DOHH2 (cell line): ENCODE measurements around the gene MAPK8IP1.

Source experiments
- EZH2phosphoT487 ChIP-seq: fragments of 200-600 bp; sonication (generic); IDR thresholded peaks from 2 replicates; pipeline ENCODE4 v1.6.1; 2017; ENCODE audit warnings: borderline replicate concordance, mild to moderate bottlenecking, antibody characterized with exemption, low read length, moderate library complexity, mixed read lengths
- TF ChIP-seq, protein P1 (sequence below): fragments of 200-600 bp; sonication (generic); IDR thresholded peaks from one replicate; pipeline ENCODE4 v1.5.1; 2014; ENCODE audit warnings: antibody characterized with exemption, mild to moderate bottlenecking, low read depth, low read length; ENCODE audit not compliant: poor library complexity, severe bottlenecking

DNA sequence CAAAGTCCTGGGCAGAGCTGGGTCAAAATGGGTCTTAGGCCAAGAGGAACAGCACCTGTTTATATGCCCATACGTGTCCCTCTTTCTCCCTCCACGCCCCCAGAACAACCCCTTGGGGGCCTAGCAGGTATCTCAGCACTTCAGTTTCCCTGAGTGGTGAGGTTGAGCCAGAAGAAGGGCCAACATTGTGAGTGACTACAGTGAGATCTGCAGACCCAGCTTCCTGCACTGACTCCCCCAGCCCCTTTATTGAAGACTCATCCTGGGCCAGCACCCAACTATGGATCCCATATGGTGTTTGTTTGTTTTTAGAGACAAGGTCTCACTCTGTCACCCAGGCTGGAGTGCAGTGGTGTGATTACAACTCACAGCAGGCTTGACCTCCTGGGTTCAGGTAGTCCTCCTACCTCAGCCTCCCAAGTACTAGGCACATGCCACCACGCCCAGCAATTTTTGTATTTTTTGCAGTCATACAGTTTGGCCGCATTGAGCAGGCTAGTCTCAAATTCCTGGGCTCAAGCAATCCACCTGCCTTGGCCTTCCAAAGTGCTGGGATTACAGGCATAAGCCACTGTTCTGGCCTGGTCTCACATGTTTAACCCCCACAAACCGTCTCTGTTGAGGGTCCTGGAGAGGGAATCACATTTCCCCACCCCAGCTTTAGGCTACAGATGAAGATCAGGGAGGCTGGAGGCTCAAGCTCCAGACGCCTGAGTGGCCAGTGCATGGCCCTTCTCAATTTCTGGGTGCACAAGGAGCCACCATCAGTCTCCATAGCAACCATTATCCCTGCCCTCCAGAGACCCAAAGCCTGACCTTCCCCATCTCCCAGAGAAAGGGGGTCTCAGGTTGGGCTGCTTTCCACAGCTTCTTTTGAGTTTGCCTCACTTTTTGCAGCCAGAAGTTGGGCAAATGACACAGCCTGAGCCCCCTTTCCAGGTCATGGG, 35.4 kb downstream of the MAPK8IP1 start:
- TF ChIP-seq, protein P1, sequence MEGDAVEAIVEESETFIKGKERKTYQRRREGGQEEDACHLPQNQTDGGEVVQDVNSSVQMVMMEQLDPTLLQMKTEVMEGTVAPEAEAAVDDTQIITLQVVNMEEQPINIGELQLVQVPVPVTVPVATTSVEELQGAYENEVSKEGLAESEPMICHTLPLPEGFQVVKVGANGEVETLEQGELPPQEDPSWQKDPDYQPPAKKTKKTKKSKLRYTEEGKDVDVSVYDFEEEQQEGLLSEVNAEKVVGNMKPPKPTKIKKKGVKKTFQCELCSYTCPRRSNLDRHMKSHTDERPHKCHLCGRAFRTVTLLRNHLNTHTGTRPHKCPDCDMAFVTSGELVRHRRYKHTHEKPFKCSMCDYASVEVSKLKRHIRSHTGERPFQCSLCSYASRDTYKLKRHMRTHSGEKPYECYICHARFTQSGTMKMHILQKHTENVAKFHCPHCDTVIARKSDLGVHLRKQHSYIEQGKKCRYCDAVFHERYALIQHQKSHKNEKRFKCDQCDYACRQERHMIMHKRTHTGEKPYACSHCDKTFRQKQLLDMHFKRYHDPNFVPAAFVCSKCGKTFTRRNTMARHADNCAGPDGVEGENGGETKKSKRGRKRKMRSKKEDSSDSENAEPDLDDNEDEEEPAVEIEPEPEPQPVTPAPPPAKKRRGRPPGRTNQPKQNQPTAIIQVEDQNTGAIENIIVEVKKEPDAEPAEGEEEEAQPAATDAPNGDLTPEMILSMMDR = no peak
- no peak for TF ChIP-seq EZH2phosphoT487
